HG02678 (cell line): ENCODE data around the gene ANO1.

Experiments used
- ATAC-seq: cut with Tn5 transposase; IDR thresholded peaks from one replicate; pipeline ENCODE4 v1.9.1; 2021; ENCODE audit warnings: mild to moderate bottlenecking, moderate library complexity; ENCODE audit not compliant: unreplicated experiment

Gene ANO1

DNA sequence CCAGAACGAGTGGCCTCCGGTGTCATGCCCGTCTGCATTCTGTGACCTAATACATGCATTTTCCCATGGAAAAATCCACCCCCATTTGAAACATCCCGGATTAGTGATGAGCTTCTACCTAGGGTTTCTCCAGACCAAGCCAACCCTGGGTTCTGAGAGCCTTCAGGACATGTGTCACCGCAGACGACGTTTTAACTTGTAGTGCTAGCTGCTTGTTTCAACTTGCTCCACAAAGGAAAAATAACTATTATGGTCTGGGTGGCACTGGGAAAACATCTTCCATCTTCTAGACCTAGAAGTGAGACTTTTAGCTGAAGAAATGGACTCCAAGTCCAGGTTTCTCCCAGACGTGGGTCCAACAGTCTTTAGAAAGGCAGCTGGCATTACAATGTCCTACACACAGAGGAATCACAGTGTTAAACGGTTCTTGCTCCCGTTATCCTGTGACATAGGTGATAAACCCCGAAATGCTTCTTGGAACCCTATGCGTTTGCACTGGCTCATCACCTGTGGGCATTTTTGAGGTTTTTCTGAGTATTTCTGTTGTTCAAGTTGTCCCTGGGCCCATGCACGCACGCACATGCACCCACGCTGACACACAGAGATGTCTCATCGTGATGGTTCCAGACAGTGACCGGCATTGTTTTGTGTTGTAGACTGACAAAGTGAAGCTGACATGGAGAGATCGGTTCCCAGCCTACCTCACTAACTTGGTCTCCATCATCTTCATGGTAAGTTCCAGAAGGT, 78.3 kb downstream of the ANO1 start:
- no peak for ATAC-seq

DNA sequence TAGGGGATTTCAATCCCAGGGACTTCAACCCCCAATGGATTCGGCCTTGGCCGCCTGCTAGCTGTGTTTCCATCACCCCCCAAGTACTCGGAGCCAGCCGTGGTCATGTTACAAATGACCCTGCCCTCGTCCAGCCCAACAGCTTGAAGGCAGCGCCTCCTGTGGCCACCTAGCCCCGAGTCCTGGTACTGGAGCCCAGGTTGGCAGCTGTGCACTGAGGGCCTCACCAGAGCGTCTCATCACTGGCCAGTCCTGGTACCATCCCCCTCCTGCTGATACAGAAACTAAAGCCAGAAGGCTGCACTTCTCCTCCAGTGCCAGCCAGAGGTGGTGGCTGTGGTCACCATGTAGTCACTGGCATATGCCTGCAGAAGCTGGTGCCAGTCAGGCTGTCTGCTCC, 80.1 kb downstream of the ANO1 start:
- ATAC-seq: no peak

DNA sequence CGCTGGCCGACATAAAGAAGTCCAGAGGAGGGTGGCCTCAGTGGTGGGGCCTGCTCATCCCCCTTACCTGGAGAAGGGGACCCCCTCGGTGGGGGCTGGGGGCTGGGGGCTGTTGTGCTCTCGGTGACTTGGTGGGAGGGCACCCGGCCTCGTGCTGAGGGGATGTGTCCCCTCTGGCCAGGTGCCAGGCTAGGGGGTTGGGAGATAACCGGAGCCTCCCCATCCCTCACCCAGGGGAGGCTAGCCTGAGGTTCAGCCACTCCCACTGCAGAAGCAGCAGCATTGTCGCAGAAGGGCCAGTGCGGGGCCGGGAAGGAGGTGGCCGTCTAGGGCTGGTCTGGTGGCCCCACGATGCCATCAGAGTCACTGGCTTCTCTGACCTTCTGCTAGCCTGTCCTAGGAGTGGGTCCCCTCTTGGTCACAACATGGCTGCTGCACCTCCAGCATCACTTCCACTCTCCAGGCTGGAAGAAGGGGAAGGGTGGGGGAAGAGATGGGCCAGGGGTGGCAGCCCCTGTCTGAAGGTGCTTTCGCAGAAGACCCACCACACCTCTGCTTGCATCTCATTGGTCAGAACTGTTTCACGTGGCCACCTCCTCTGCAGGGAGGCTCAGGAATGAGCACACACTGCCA, 80.8 kb downstream of the ANO1 start:
- no peak for ATAC-seq

DNA sequence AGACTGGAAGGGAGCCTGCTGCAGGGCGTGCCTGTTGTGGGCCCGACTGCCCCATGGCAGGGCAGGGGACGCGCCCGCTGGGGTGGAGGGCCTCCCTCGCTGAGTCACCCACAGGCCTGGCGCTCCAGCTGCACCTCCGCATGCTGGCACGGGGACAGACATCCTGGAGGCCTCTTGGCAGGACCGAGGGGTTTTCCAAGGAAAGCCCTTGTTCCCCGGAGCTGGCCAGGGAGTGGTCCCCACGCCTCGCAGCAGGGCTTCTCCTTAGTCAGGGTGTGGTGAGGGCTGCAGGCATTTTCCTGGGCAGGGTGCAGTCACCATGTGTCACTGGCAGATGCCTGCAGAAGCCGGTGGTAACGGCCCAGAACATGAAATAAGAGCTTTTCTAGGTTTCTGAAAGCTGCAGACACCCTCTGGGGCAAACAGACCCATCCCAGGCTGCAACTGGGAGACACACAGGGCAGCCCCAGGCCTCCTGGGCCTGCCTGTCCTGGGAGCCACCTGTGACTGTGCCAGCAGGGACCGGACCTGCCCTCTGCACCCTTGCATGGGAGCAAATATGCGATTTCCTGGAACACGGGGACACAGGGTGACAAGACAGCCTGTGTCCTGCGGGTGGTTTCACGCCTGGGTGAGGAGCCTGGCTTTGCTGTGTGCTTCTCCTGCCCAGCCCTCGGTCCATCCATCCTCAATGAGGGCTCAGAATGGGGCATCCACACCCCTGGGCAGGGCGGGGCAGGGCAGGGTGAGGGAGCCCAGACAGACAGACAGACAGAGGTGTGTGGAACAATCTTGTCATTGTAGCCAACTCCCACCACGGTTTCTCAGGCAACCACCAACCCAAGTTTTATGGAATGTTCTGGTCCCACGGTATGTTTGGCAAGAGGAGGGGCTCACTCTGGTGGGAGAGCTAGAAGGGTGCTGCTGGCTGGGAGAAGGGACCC, 81.8 kb downstream of the ANO1 start:
- ATAC-seq: no peak

DNA sequence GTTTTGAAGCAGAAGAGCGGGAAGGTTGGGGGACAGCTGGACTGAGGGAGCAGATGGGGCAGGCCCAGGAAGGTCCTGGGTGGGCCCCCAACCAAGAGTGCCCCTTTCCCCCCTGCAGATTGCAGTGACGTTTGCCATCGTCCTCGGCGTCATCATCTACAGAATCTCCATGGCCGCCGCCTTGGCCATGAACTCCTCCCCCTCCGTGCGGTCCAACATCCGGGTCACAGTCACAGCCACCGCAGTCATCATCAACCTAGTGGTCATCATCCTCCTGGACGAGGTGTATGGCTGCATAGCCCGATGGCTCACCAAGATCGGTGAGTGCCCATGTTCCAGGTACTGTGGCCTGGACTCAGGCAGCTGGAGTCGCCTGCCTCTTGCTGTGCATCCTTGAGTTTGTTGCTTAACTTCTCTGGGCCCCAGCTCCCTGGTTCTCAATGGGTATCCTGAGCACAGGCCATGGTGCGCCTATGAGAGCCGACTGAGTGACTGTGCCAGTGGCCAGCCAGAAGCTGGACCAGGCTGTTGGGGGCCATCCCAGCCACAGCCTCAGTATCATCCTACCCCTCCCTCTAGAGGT, 83.0 kb downstream of the ANO1 start:
- no peak for ATAC-seq

DNA sequence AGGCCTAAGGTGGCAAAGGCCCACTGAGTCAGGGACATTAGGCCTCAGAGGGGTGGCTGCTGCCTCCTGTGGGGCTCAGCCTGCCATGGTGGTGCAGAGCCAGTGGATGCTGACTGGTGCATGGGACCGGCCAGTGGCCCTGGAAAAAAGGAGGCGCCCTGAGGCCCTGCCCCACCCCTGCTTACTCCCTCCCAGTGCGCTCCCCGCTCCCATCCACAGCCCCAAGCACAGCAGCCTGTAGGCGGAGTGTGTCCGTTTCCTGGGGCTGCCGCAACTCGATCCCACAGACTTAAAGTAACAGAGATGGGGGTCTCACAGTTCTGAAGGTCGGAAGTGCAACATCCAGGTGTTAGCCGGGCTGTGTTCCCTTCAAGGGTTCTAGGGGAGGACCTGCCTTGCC, 86.6 kb downstream of the ANO1 start:
- ATAC-seq: no peak

DNA sequence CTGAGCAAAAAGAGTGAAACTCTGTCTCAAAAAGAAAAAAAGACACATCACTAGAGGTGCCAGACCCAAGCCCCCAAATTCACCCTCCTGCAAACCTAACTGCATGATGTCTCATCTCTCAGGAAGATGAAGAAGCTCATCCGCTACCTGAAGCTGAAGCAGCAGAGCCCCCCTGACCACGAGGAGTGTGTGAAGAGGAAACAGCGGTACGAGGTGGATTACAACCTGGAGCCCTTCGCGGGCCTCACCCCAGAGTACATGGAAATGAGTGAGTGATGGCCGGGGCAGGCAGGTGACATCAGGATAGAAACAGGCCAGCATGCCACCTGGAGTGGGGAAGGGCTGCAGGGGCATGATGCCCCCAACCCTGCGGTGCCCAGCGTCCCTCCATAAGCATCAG, 89.0 kb downstream of the ANO1 start:
- no peak for ATAC-seq

DNA sequence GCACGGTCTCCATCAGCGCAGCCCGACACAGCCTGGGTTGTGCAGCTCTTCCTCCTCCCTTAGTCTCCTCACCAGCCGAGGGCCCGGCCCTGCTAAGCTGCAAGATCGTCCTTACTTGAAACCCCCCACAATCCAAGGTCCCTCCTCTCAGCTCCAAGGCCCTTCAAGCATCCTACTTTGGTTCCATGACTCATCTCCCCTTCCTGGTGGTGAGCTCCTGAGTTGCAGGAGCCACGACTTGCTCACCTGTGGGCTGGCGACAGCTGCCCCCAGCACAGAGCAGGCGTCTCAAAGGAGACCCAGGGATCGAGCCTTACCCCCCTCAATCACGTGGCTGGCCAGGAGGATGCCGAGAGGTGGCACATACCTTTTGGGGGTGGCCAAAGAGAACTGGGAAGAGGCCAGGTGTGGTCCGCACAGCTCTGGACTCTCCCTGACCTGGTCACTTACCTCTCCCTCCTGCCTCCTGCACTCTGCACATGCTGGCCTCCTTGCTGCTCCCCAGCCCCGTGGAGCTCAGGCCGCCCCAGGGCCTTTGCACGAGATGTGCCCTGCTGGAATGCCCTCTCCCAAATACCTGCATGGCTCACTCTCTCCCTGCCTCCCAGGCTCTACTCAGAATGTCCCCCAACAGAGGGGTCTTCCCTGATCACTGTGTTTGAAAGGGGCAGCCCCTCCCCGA, 89.7 kb downstream of the ANO1 start:
- ATAC-seq: no peak

DNA sequence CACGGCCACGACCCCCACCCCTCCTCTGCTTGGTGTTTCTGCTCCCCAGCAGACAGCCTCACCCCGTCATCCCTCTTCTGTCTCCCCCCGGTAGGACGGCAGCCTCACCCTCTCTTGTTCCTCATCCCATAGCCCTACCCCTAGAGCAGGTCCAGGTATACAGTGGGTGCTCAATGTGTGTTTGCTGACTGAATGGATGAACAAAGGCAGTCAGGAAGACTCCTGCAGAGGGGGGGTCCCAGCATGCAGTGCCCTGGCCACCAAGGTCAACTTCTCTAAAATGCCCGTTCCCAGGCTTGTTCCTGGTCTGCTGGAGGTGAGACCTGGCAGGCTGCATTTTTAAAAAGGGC, 90.3 kb downstream of the ANO1 start:
- no peak for ATAC-seq

DNA sequence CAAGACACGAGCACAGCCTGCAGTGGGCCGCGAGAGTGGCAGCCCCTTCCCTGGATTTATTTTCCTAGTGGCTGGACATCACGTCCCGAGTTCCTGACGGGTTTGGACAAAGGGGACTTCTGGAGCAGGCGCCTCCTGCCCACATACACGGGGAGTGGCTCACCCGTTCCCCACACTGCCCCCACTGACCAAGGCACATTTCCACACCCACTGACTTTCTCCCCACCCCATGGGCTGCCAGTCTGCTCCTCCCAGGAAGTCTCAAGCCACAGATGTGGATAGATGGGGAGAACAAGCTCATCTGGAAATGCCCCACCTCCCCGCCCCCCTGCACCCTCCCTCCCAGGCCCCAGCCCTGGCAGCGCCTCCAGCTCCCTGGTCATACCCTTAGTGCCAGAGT, 91.0 kb downstream of the ANO1 start:
- ATAC-seq: no peak

DNA sequence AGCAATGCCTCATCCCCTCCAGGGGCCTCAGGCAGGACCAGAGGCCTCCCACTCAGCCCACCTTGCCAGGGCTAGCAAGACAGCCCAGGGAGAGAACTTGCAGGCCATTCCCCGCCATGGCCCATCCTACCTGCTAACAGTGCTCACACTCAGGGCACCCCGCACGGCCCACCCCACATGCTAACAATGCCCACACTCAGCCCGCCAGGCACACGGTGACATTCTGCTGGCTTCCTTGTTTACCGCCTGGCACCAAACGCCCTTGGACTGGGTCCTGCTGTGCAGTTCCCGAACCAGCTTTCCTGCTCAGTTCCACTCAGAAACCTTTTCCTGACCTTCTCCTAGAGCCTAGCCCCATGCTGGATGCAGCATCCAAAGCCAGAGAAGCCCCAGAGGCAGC, 91.5 kb downstream of the ANO1 start:
- ATAC-seq: no peak

DNA sequence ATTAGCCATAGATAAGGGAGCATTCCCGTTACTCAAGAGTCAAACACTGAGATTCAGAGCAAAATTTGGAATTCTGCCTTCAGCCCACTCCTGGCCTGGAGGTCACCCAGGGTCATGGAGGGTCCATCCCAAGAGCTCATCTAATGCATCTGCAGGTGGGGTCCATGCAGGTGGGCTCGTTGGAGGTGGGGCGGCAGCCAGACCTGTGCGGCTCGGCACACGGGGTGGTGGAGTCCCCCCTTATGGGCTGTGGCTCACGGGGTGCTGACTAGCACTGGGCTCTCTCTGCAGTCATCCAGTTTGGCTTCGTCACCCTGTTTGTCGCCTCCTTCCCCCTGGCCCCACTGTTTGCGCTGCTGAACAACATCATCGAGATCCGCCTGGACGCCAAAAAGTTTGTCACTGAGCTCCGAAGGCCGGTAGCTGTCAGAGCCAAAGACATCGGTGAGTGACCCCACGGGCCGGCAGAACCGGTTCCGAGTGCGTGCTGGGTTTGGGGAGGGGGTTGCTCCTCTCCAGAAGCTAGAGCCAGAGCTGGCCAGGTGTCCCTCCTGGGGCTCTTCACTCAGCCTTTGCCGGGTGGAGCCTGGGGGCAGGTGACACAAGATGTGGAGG, 92.6 kb downstream of the ANO1 start:
- ATAC-seq: no peak

DNA sequence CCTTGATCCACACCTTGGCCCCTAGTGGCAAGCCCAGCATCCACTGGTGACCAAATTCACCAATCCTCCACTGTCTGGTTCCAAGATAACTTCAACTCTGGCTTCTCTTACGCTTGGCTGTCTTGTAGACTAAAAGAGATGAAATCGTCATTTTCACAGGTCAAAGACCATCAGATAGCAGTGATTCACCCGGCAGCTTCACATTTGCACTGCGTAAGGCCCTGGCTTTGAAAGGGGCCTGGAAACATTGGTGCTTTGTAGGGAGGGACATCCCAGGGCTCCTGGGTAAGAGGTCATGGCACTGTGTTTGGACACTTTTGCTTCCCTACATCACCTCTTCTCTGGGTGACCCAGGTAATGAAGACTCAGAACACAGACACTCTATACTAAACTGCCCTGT, 94.9 kb downstream of the ANO1 start:
- ATAC-seq: no peak

DNA sequence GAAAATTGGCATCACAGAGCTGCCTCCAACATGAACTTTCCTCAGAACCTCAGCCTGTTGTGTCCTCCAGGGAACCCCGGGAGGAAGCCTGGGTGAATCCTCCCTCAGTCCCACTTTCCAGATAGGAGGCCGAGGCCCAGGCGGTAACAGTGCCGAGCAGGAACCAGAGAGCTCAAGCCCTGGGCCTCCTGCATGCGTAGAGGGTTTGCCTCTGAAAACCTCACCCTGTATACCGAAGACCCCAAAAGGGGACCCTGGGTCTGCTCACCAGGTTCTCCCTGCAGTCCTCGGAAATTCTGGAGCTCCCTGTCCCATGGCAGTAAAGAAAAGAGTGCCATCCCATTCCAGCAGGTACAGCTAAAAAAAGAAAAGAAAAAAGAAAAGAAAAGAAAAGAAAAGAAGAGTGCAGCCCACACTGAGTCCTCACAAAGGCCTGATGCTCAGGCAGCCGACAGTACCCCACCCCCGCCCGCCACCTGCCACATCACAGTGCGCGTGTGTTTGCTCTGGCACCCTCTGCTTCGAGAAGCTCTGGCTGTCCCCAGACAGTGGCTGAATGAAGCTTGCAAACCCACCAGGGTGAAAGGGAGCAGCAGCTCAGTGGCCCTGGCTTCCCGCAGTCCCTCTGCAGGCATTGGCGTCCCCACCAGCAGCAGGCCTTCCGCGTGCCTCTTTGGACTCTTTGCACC, 96.6 kb downstream of the ANO1 start:
- no peak for ATAC-seq

DNA sequence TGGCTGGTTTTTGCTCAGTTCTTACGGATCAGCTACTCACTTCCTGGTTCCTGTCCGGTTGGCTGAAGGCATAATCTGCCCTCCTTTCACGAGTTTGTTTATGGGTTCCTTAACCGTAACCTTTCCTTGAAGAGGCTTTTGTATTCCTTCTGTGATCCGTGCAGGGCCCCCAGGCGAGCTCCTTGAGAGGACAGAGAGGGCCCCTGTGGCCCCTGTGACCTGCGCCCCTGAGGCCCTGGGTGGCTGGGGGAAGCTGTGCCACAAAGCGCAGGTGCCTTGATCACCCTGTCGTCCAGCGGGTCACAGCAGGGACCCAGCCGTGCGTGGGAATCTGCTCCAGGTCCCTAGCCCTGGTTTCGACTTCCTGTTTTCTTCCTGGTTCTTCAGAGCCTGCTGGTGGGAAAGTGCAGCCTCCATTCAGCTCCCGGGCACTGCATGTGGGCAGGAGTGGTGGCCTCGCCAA, 97.2 kb downstream of the ANO1 start:
- no peak for ATAC-seq

DNA sequence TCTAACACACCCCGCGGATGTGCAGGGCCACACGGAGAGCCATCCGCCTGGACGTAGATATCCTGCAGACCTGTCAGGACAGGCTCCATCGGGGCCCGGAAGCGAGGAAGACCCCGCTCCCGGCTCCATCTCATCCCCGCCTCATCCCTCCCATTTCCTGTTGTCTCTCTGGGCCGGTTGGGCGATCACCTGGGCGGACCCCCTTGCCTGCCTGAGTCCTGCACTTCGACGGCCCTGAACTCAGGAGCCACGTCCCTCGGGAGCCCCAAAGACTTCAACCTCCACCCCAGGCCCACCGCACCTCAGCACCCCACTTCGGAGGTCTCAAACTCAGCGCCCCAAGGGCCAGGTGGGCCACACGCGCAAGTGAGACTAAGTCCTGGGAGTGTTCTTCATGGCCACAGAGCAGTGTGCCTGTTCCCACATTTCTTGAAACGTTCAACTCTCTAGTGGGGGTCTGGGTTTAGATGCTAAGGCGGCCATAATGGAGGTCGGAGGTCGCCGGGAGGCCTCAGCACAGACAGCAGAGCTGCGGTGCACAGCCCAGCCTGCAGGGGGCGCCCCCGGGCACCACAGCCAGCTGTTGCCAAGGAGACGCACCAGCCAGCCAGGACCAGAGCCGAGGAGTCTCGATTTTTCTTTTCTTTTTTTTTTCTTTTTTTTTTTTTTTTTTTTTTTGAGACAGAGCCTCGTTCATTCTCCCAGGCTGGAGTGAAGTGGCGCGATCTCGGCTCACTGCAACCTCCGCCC, 99.0 kb downstream of the ANO1 start:
- ATAC-seq: no peak

DNA sequence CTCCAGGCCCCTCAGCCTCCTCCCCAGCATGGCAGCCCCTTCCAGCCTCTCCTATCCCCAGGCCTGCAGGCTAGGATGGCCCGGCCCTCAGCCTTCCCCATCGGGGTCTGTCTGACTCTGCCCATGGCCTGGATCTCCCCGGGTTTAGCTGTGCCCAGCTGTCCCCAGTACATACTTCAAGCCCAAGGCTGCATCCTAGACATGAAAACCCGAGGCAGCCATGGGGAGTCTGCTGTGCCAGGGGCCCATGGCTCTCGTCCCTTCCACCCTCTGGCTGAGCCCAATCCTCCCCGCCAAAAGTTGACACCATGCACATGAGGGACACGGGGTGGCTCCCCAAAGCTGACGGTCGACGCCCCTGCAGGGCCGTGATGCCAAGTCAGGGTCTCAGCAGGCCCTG, 102.8 kb downstream of the ANO1 start:
- no peak for ATAC-seq

DNA sequence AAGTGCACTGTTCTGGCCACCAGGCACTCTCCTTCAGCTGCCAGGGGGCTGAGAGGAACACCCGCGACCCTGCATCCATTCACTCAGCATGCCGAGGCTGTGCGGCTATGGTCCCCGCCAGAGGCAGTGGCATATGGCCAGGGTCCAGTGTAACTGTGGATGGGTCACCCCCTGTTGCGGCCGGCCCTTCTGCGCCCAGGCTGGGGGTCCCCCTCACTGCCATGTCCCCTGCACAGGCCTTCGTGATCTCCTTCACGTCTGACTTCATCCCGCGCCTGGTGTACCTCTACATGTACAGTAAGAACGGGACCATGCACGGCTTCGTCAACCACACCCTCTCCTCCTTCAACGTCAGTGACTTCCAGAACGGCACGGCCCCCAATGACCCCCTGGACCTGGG, 104.1 kb downstream of the ANO1 start:
- no peak for ATAC-seq

DNA sequence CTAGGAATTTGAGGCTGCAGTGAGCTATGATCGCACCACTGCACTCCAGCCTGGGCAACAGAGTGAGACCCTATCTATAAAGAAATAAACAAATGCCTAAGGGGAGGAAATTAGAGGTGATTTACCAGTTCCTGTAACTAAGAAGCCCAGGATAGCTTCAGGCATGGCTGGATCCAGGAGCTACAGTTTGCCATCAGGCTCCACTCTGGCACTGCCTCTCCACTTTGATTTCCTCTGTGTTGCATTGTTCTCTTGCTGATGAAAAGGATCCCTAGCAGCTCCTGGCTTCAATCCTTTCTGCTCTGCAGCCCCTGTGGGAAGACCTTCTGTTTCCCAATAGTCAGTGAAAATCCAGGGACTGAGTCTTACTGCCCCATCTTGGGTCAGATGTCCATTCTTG, 104.9 kb downstream of the ANO1 start:
- no peak for ATAC-seq
